ENCODE measurements around the gene SPC24.
A peak's percentile ranks its signal among the peaks of the same experiment; 100 is the strongest.

DNA sequence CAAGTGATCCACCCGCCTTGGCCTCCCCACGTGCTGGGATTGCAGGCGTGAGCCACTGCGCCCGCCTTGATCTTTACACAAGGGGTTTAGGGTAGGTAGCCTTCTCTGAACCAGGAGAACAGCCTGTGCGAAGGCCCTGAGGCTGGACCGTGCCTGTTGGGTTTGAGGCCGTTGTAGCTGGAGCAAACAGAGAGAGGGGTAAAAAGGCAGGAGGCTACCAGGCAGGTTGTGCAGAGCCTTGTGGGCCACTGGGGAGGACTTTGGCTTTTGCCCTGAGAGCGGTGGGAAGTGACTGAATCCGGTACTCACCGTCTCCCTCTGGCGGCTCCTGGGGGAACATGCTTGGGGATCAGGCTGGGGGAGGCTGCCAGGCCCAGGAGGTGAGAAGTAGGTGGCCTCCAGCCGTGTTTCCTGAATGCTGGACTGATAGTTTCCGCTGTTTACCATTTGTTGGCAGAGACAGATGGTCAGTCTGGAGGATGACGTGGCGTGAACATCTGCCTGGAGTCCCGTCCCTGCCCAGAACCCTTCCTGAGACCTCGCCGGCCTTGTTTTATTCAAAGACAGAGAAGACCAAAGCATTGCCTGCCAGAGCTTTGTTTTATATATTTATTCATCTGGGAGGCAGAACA is 24.6 kb downstream of the SPC24 start:
- TF ChIP-seq, protein P1, sequence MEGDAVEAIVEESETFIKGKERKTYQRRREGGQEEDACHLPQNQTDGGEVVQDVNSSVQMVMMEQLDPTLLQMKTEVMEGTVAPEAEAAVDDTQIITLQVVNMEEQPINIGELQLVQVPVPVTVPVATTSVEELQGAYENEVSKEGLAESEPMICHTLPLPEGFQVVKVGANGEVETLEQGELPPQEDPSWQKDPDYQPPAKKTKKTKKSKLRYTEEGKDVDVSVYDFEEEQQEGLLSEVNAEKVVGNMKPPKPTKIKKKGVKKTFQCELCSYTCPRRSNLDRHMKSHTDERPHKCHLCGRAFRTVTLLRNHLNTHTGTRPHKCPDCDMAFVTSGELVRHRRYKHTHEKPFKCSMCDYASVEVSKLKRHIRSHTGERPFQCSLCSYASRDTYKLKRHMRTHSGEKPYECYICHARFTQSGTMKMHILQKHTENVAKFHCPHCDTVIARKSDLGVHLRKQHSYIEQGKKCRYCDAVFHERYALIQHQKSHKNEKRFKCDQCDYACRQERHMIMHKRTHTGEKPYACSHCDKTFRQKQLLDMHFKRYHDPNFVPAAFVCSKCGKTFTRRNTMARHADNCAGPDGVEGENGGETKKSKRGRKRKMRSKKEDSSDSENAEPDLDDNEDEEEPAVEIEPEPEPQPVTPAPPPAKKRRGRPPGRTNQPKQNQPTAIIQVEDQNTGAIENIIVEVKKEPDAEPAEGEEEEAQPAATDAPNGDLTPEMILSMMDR (conservative IDR thresholded peaks at IDR 0.05), result peak; percentile 84
- TF ChIP-seq EZH2 (IDR thresholded peaks at IDR 0.05; ENCODE audit: low read depth), result no peak

Measured in PC-9 (cell line).